K562 (cell line): ENCODE results near the gene SCYGR2. TPM values are rescaled to one million over a fixed set of nuclear protein-coding genes. Genes with fewer than 3 reads are reported as not detected.

Experiments used
- ATAC-seq: fragments of 200-7000 bp; cut with Tn5 transposase; 3 replicates; pipeline ENCODE4 v1.9.1; 2020; ENCODE audit warnings: moderate library complexity
- BruUV-seq: library from RNA; stranded (reverse); fragments of 400-500 nt; replicated peaks from 2 replicates; lab custom pipeline; 2021; lab: Mats Ljungman, UMichigan
- CTCF ChIA-PET: fragments of 300-600 bp; formaldehyde crosslinking; extraction: SDS; loops from one replicate; lab custom pipeline; 2021; ENCODE audit warnings: low intra/inter-chr PET ratio; lab: Yijun Ruan, JAX
- POLR2A ChIA-PET: fragments of 300-600, 350-650 bp; sonication (Branson Sonifier 250); formaldehyde crosslinking; extraction: SDS; loops from one replicate; lab custom pipeline; 2021; ENCODE audit warnings: antibody characterized with exemption, inconsistent platforms; lab: Yijun Ruan, JAX
- DNase-seq, 4 experiments: peaks; one replicate each; pipeline versions ENCODE4 v3.0.0 to v3.0.0-alpha.2; 2011 to 2018; ENCODE audit warnings: low spot score in 3 of 4, mixed read lengths in 3 of 4; ENCODE audit errors: extremely low read depth in 1 of 4
- FAIRE-seq: peaks from 2 replicates; lab custom pipeline; 2011; peaks lifted over from hg19 to GRCh38; lab: Jason Lieb, UNC
- H2AFZ ChIP-seq: 2 replicates; pipeline ENCODE4 v1.6.0; 2011; ENCODE audit warnings: low read depth, low read length, control low read depth, inconsistent platforms
- H3K27ac ChIP-seq: fragments of 200-600 bp; 3 replicates; pipeline ENCODE4 v1.8.0; 2011; ENCODE audit warnings: low read depth, mild to moderate bottlenecking, control low read depth, inconsistent platforms, low read length, moderate library complexity, mixed read lengths; ENCODE audit errors: extremely low read depth
- H3K27me3 ChIP-seq, 2 experiments: fragments of 300-600 bp in 1 of 2; 2 replicates in 1 of 2; 3 replicates in 1 of 2; pipeline versions ENCODE4 v1.6.0 to v1.8.0; 2011; ENCODE audit warnings: inconsistent platforms in 2 of 2, low read length in 2 of 2, mild to moderate bottlenecking in 1 of 2, mixed read lengths in 1 of 2, moderate library complexity in 1 of 2; ENCODE audit not compliant: control insufficient read depth in 2 of 2, insufficient read depth in 2 of 2
- H3K36me3 ChIP-seq: fragments of 300-600 bp; 3 replicates; pipeline ENCODE4 v1.8.0; 2011; ENCODE audit warnings: mild to moderate bottlenecking, low read length, inconsistent platforms; ENCODE audit not compliant: control insufficient read depth, insufficient read depth
- H3K4me1 ChIP-seq, 2 experiments: fragments of 200-600 bp in 1 of 2; replicated peaks in 1 of 2; 2 replicates in 1 of 2; 3 replicates in 1 of 2; pipeline versions ENCODE4 v1.5.1 to v1.8.0; 2011; ENCODE audit warnings: inconsistent platforms in 2 of 2, low read length in 2 of 2, mild to moderate bottlenecking in 1 of 2, mixed read lengths in 1 of 2, moderate library complexity in 1 of 2; ENCODE audit not compliant: control insufficient read depth in 2 of 2, insufficient read depth in 2 of 2
- H3K4me2 ChIP-seq: 2 replicates; pipeline ENCODE4 v1.6.1; 2011; ENCODE audit warnings: low read length, control low read depth, inconsistent platforms, mixed read lengths; ENCODE audit not compliant: insufficient read depth
- H3K4me3 ChIP-seq: fragments of 200-600 bp; sonication (generic), shearing (Covaris generic); 2 replicates; pipeline ENCODE4 v1.5.1; 2016; ENCODE audit warnings: control low read depth, inconsistent platforms
- H3K79me2 ChIP-seq: fragments of 200-600 bp; 3 replicates; pipeline ENCODE4 v1.8.0; 2011; ENCODE audit warnings: low read length, inconsistent platforms; ENCODE audit not compliant: control insufficient read depth, insufficient read depth
- H3K9ac ChIP-seq, 2 experiments: 2 replicates each; pipeline versions ENCODE4 v1.6.0 to v1.6.1; 2011; ENCODE audit warnings: low read depth in 2 of 2, low read length in 2 of 2, control low read depth in 1 of 2, inconsistent platforms in 1 of 2, mild to moderate bottlenecking in 1 of 2, mixed read lengths in 1 of 2; ENCODE audit not compliant: insufficient read depth in 1 of 2
- H3K9me1 ChIP-seq: one replicate; pipeline ENCODE4 v1.6.0; 2011; ENCODE audit warnings: inconsistent platforms, mild to moderate bottlenecking, low read length, moderate library complexity; ENCODE audit not compliant: control insufficient read depth, insufficient read depth
- H3K9me3 ChIP-seq: replicated peaks from 2 replicates; pipeline ENCODE4 v1.5.1; 2011; ENCODE audit warnings: low read depth, low read length, inconsistent platforms; ENCODE audit not compliant: control insufficient read depth, insufficient read depth
- H4K20me1 ChIP-seq: replicated peaks from 2 replicates; pipeline ENCODE4 v1.6.1; 2011; ENCODE audit warnings: low read length, inconsistent platforms, mixed read lengths; ENCODE audit not compliant: control insufficient read depth, insufficient read depth
- ESRRB ChIP-seq: fragments of 250-450 bp; sonication (Bioruptor Pico); IDR thresholded peaks from 2 replicates; pipeline ENCODE4 v1.5.0; 2020; ENCODE audit warnings: mild to moderate bottlenecking, moderate library complexity, borderline replicate concordance
- FOSL1 ChIP-seq: fragments of 200-800 bp; sonication (Bioruptor generic); conservative IDR thresholded peaks from 2 replicates; pipeline ENCODE4 v1.6.1; 2016; ENCODE audit warnings: missing genetic modification characterization, missing compliant biosample characterization
- RFX7 ChIP-seq: fragments of 250-450 bp; sonication (Bioruptor Pico); IDR thresholded peaks from 2 replicates; pipeline ENCODE4 v1.5.1; 2021; ENCODE audit warnings: mild to moderate bottlenecking
- SAFB ChIP-seq: fragments of 200-400 bp; formaldehyde crosslinking; IDR thresholded peaks from 2 replicates; pipeline ENCODE4 v1.6.1; 2017; ENCODE audit warnings: low read depth, low read length, borderline replicate concordance
- ZBTB1 ChIP-seq: sonication (generic); formaldehyde crosslinking; IDR thresholded peaks from 2 replicates; pipeline ENCODE4 v1.8.1; 2023; ENCODE audit warnings: missing genetic modification reagents, low read depth, mild to moderate bottlenecking, borderline replicate concordance
- ZNF224 ChIP-seq: sonication (generic); formaldehyde crosslinking; IDR thresholded peaks from 2 replicates; pipeline ENCODE4 v1.8.0; 2022; ENCODE audit warnings: mild to moderate bottlenecking, missing genetic modification reagents
- ZNF551 ChIP-seq: fragments of 250-450 bp; sonication (Bioruptor Pico); IDR thresholded peaks from 2 replicates; pipeline ENCODE4 v1.5.0; 2021; ENCODE audit warnings: mild to moderate bottlenecking, moderate library complexity
- ZNF584 ChIP-seq: fragments of 200-800 bp; sonication (Bioruptor generic); IDR thresholded peaks from 2 replicates; pipeline ENCODE4 v1.6.1; 2016; ENCODE audit warnings: low read depth, mild to moderate bottlenecking, missing genetic modification characterization, missing compliant biosample characterization
- WGBS: fragments of 100-300 bp; shearing (Covaris generic); methylation state at CpG from one replicate; pipeline ENCODE4 v1.1.6; 2016; ENCODE audit warnings: low coverage, mixed read lengths; ENCODE audit not compliant: insufficient coverage; ENCODE audit errors: missing lambda C conversion rate; 5-methylcytosine and 5-hydroxymethylcytosine counted together
- in situ Hi-C: fragments of 300-500 bp; cut with MboI; formaldehyde crosslinking; loops from 4 replicates; pipeline ENCODE4 v1.15.0; 2018; ENCODE audit warnings: inconsistent platforms, mixed read lengths
- intact Hi-C: fragments of 100-400 bp; cut with micrococcal nuclease; formaldehyde crosslinking; loops from 2 replicates; pipeline ENCODE4 v1.14.2; 2022
- polyA plus RNA-seq, 8 experiments: library from polyadenylated mRNA; depleted of rRNA in 4 of 8; stranded (reverse) in 5 of 8; unstranded in 3 of 8; fragments of >200 nt; fragmentation: Nextera tagmentation in 2 of 8; fragmentation: Illumina TruSeq in 1 of 8; extraction: Ambion mirVana in 2 of 8; extraction: Trizol in 1 of 8; gene quantifications; 2 replicates each; pipeline versions ENCODE4 v1.2.1 to v1.2.3, GENCODE V29; 2011 to 2014; ENCODE audit warnings: inconsistent platforms in 1 of 8, missing spikeins in 1 of 8
- total RNA-seq, 7 experiments: library from RNA; depleted of rRNA in 6 of 7; stranded (reverse); fragments of >200 nt in 6 of 7; fragmentation: Illumina TruSeq in 2 of 7; extraction: Trizol in 2 of 7; gene quantifications; 2 replicates each; pipeline versions ENCODE4 v1.2.1 to v1.2.3, GENCODE V29; 2011 to 2021; ENCODE audit warnings: low replicate concordance in 1 of 7
- TF ChIP-seq, protein P1 (sequence below): fragments of 150-350 bp; conservative IDR thresholded peaks from 2 replicates; pipeline ENCODE4 v1.6.1; 2014; ENCODE audit warnings: low read length
- TF ChIP-seq, protein P2 (sequence below): fragments of 450-650 bp; formaldehyde crosslinking; IDR thresholded peaks from 2 replicates; pipeline ENCODE4 v1.4.0; 2020; ENCODE audit warnings: mild to moderate bottlenecking, moderate library complexity

SCYGR2 gene
- total and polyA plus RNA-seq, 9 of the 15 experiments (the other 6 are each of a cell fraction or from before 2014, with no cell fraction given): not detected

DNA sequence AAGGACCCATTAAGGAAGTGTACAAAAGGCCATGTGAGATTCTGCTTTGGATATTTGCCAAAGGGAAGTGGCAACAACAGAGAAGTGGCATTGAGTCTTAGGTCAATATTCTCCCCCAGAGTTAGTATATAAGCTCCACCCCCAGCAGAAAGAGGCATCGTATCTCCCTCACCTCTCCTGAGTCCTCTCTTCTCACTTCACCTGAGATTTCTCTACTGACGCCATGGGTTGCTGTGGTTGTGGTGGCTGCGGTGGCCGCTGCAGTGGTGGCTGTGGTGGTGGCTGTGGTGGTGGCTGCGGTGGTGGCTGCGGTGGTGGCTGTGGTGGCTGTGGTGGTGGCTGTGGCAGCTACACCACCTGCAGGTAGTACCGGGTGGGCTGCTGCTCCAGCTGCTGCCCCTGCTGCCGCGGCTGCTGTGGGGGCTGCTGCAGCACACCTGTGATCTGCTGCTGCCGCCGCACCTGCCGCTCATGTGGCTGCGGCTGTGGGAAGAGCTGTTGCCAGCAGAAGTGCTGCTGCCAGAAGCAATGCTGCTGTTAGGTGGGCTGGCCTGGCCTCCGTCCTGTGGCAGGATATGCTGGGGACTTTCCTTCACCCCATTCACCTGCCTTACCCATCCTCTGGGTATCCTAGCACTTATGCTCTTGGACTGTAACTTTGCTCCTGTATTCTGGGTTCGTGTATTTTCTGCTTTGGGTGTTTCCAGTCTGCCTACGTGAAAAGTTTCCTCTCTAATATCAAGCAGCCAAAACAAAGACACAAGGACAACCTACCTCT lies 10.1 kb downstream of the SCYGR2 start:
- H3K4me2 ChIP-seq: no peak overlapping the region
- ChIA-PET POLR2A (no interaction called here), CTCF (no interaction called here)
- 0% methylated on average over 6 of the region's 16 CpGs for WGBS
- in situ Hi-C loops (no loop called here), intact Hi-C loops (no loop called here)
- H3K27me3 ChIP-seq: peaks cover 0 to 15% of the 10 kb centered on the region in 2 experiments; a peak in 2 of 5 replicates
- no peak overlapping the region for H2AFZ ChIP-seq
- H3K9me3 ChIP-seq: no peaks in the 10 kb centered on the region
- ATAC-seq (no peak), FAIRE-seq (no peak), DNase-seq (no peak)
- H3K4me1 ChIP-seq: no peaks in the 10 kb centered on the region
- no peaks in the 10 kb centered on the region for H3K79me2 ChIP-seq
- TF ChIP-seq RFX7 (CRISPR knock-in tag) (no peak), ZNF551 (CRISPR knock-in tag) (no peak), ESRRB (CRISPR knock-in tag) (no peak), ZBTB1 (CRISPR knock-in tag) (peak; percentile 85; the same call in 1 of the 2 replicates), FOSL1 (tag) (no peak), SAFB (no peak), ZNF584 (CRISPR knock-in tag) (no peak), ZNF224 (CRISPR knock-in tag) (no peak)
- TF ChIP-seq, protein P1, sequence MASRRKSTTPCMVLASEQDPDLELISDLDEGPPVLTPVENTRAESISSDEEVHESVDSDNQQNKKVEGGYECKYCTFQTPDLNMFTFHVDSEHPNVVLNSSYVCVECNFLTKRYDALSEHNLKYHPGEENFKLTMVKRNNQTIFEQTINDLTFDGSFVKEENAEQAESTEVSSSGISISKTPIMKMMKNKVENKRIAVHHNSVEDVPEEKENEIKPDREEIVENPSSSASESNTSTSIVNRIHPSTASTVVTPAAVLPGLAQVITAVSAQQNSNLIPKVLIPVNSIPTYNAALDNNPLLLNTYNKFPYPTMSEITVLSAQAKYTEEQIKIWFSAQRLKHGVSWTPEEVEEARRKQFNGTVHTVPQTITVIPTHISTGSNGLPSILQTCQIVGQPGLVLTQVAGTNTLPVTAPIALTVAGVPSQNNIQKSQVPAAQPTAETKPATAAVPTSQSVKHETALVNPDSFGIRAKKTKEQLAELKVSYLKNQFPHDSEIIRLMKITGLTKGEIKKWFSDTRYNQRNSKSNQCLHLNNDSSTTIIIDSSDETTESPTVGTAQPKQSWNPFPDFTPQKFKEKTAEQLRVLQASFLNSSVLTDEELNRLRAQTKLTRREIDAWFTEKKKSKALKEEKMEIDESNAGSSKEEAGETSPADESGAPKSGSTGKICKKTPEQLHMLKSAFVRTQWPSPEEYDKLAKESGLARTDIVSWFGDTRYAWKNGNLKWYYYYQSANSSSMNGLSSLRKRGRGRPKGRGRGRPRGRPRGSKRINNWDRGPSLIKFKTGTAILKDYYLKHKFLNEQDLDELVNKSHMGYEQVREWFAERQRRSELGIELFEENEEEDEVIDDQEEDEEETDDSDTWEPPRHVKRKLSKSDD: no peak
- TF ChIP-seq, protein P2, sequence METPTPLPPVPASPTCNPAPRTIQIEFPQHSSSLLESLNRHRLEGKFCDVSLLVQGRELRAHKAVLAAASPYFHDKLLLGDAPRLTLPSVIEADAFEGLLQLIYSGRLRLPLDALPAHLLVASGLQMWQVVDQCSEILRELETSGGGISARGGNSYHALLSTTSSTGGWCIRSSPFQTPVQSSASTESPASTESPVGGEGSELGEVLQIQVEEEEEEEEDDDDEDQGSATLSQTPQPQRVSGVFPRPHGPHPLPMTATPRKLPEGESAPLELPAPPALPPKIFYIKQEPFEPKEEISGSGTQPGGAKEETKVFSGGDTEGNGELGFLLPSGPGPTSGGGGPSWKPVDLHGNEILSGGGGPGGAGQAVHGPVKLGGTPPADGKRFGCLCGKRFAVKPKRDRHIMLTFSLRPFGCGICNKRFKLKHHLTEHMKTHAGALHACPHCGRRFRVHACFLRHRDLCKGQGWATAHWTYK (CRISPR knock-in tag): peak; percentile 96
- no peaks in the 10 kb centered on the region for H4K20me1 ChIP-seq
- BruUV-seq: no TSS peak
- H3K27ac ChIP-seq: no peak overlapping the region
- no peak overlapping the region for H3K4me3 ChIP-seq
- H3K9me1 ChIP-seq: no peaks in the 10 kb centered on the region
- no peaks in the 10 kb centered on the region for H3K36me3 ChIP-seq
- no peak overlapping the region for H3K9ac ChIP-seq
